MM.1S (cell line): ENCODE data around the gene MPRIP.

ENCODE experiments used
- DNase-seq: peaks from one replicate; pipeline ENCODE4 v3.0.0-alpha.2; 2015
- H2AFZ ChIP-seq: fragments of 300-600 bp; sonication (generic); 2 replicates; pipeline ENCODE4 v1.6.0; 2016; ENCODE audit warnings: antibody characterized with exemption, low read length
- H3F3A ChIP-seq: fragments of 300-600 bp; sonication (generic); 2 replicates; pipeline ENCODE4 v1.6.1; 2016; ENCODE audit warnings: mild to moderate bottlenecking, antibody characterized with exemption, low read length, moderate library complexity, mixed read lengths; ENCODE audit not compliant: insufficient read depth
- H3K27ac ChIP-seq: fragments of 300-600 bp; sonication (generic); 2 replicates; pipeline ENCODE4 v1.5.1; 2016; ENCODE audit warnings: mild to moderate bottlenecking, low read length
- H3K27me3 ChIP-seq: fragments of 300-600 bp; sonication (generic); replicated peaks from 2 replicates; pipeline ENCODE4 v1.6.0; 2016; ENCODE audit warnings: low read length; ENCODE audit not compliant: insufficient read depth
- H3K36me3 ChIP-seq: fragments of 300-600 bp; sonication (generic); replicated peaks from 2 replicates; pipeline ENCODE4 v1.6.1; 2016; ENCODE audit warnings: mild to moderate bottlenecking, low read length, mixed read lengths; ENCODE audit not compliant: insufficient read depth
- H3K4me1 ChIP-seq: fragments of 300-600 bp; sonication (generic); 2 replicates; pipeline ENCODE4 v1.6.1; 2016; ENCODE audit warnings: low read length, mixed read lengths
- H3K4me2 ChIP-seq: fragments of 300-600 bp; sonication (generic); 2 replicates; pipeline ENCODE4 v1.6.0; 2016; ENCODE audit warnings: low read depth, low read length
- H3K4me3 ChIP-seq: fragments of 300-600 bp; sonication (generic); 2 replicates; pipeline ENCODE4 v1.5.1; 2016; ENCODE audit warnings: low read length, mixed read lengths
- H3K79me2 ChIP-seq: fragments of 300-600 bp; sonication (generic); 2 replicates; pipeline ENCODE4 v1.6.1; 2016; ENCODE audit warnings: mixed run types, low read length, mixed read lengths
- H3K9ac ChIP-seq: fragments of 300-600 bp; sonication (generic); 2 replicates; pipeline ENCODE4 v1.6.1; 2016; ENCODE audit warnings: low read length, mixed read lengths
- H3K9me2 ChIP-seq: fragments of 300-600 bp; sonication (generic); replicated peaks from 2 replicates; pipeline ENCODE4 v1.6.1; 2016; ENCODE audit warnings: mild to moderate bottlenecking, low read length, mixed read lengths; ENCODE audit not compliant: insufficient read depth
- H3K9me3 ChIP-seq: fragments of 300-600 bp; sonication (generic); replicated peaks from 2 replicates; pipeline ENCODE4 v1.6.1; 2016; ENCODE audit warnings: mild to moderate bottlenecking, low read length, mixed read lengths; ENCODE audit not compliant: insufficient read depth
- H4K20me1 ChIP-seq: fragments of 300-600 bp; sonication (generic); 2 replicates; pipeline ENCODE4 v1.6.1; 2016; ENCODE audit warnings: mild to moderate bottlenecking, low read length, moderate library complexity, mixed read lengths; ENCODE audit not compliant: insufficient read depth
- EZH2 ChIP-seq: fragments of 300-600 bp; sonication (generic); optimal IDR thresholded peaks from 2 replicates; pipeline ENCODE3; 2017; ENCODE audit warnings: low read depth, mild to moderate bottlenecking, antibody characterized with exemption, low read length, mixed read lengths
- EZH2phosphoT487 ChIP-seq: fragments of 300-600 bp; sonication (generic); IDR thresholded peaks from 2 replicates; pipeline ENCODE4 v1.6.1; 2018; ENCODE audit warnings: antibody characterized with exemption, low read length
- TF ChIP-seq, protein P1 (sequence below): fragments of 300-600 bp; sonication (generic); IDR thresholded peaks from 2 replicates; pipeline ENCODE4 v1.5.1; 2016; ENCODE audit warnings: antibody characterized with exemption, low read length, mixed read lengths

MPRIP gene

DNA sequence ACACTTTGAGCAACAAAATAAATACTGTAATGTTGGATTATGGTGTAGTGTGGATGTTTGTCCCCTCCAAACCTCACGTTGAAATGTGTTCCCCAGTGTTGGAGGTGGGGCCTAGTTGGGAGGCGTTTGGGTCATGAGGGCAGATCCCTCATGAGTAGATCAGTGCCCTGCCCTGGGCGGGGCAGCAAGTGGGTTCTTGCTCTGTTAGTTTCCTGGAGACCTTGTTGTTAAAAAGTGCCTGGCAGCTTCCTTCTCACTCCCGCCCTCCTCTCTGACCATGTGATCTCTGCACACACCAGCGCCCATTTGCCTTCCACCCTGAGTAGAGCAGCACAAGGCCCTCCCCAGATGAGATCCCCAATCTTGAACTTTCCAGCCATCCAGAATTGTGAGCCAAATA, 67.7 kb downstream of the MPRIP start:
- no peak for DNase-seq
- H2AFZ ChIP-seq: no peak overlapping the region
- no peaks in the 10 kb centered on the region for H3K27me3 ChIP-seq
- no peak overlapping the region for H3K4me3 ChIP-seq
- no peak overlapping the region for H3K27ac ChIP-seq
- 0 out of 2 replicates have a peak, but pooled peaks cover 3% of the 10 kb centered on the region for H4K20me1 ChIP-seq
- H3K79me2 ChIP-seq: peaks cover 95% of the 10 kb centered on the region
- no peaks in the 10 kb centered on the region for H3K36me3 ChIP-seq
- no peak overlapping the region for H3K9ac ChIP-seq
- TF ChIP-seq, protein P1, sequence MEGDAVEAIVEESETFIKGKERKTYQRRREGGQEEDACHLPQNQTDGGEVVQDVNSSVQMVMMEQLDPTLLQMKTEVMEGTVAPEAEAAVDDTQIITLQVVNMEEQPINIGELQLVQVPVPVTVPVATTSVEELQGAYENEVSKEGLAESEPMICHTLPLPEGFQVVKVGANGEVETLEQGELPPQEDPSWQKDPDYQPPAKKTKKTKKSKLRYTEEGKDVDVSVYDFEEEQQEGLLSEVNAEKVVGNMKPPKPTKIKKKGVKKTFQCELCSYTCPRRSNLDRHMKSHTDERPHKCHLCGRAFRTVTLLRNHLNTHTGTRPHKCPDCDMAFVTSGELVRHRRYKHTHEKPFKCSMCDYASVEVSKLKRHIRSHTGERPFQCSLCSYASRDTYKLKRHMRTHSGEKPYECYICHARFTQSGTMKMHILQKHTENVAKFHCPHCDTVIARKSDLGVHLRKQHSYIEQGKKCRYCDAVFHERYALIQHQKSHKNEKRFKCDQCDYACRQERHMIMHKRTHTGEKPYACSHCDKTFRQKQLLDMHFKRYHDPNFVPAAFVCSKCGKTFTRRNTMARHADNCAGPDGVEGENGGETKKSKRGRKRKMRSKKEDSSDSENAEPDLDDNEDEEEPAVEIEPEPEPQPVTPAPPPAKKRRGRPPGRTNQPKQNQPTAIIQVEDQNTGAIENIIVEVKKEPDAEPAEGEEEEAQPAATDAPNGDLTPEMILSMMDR: no peak
- TF ChIP-seq EZH2: no peak
- TF ChIP-seq EZH2phosphoT487: no peak
- H3F3A ChIP-seq: no peaks in the 10 kb centered on the region
- no peaks in the 10 kb centered on the region for H3K9me3 ChIP-seq
- no peaks in the 10 kb centered on the region for H3K4me1 ChIP-seq
- H3K4me2 ChIP-seq: no peak overlapping the region
- H3K9me2 ChIP-seq: no peaks in the 10 kb centered on the region

DNA sequence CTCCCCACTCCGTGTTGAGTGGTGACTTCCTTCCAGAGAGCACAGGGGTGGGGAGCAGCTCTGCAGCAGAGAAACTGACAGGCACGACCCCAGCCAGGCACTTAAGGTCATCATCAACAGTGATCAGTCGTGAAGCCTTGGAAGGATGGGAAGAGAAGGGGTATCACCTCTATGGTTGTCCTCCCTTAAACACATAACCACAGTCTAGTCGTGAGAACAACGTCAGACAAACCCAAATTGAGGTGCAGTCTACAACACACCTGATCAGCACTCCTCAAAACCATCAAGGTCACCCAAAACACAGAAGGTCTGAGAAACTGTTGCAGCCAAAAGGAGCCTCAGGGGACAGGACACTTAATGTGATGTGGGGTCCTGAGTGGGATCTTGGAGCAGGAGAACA, 68.3 kb downstream of the MPRIP start:
- no peak for DNase-seq
- no peaks in the 10 kb centered on the region for H3K4me1 ChIP-seq
- H3K36me3 ChIP-seq: no peaks in the 10 kb centered on the region
- H3K9ac ChIP-seq: no peak overlapping the region
- TF ChIP-seq, protein P1: no peak
- TF ChIP-seq EZH2 (no peak), EZH2phosphoT487 (no peak)
- 0 out of 2 replicates have a peak, but pooled peaks cover 3% of the 10 kb centered on the region for H4K20me1 ChIP-seq
- H2AFZ ChIP-seq: no peak overlapping the region
- no peaks in the 10 kb centered on the region for H3K9me3 ChIP-seq
- H3K9me2 ChIP-seq: no peaks in the 10 kb centered on the region
- no peak overlapping the region for H3K4me3 ChIP-seq
- peaks cover 95% of the 10 kb centered on the region for H3K79me2 ChIP-seq
- H3K27me3 ChIP-seq: no peaks in the 10 kb centered on the region
- H3K4me2 ChIP-seq: no peak overlapping the region
- H3K27ac ChIP-seq: no peak overlapping the region
- no peaks in the 10 kb centered on the region for H3F3A ChIP-seq

DNA sequence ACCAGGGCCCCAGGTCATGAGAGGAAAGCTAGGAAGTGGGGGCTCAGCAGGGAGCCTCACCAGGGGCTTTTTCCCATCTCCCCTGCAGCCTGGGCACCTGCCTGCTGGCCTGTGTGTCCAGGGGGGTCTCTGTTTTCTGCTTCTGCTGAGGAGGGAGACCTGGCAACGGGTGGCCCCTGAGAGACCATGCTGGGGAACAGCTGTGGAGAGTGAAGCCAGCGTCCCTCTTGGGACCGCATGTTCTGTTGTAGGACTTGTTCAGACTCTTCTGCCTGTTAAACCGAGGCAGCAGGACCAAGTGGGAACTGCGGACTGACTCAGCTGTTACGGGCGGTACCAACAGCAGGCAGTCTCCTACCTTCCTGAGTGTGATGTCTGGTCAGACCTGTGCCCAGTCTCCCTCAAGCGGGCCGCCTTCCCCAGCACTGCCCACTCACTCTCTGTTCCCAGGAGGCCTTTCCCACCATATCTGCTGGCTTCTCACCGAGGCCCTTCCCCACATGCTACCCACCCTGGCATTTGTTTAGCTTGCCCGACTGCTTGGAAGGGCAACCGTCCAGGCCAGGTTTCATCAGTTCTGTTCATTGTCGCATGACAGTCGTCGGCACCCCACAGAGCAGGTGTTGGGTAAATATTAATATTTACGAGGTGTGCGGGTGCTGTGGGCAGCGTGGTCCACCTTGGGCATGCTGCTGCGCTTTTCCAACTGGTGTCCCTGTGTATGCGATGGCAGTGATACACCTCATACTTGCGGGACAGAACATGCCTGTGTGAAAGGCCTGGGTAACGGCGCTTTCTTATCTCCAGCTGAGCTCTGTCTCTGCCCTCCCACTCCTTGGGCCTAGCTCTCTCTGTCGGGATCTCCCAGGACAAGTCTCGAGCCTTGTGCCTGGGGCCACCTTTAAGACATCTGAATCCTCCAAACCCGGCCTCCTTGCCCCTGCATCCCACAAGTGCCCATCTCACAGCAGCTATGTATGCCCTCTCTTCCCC, 69.4 kb downstream of the MPRIP start:
- H2AFZ ChIP-seq: no peak overlapping the region
- H3K27me3 ChIP-seq: no peaks in the 10 kb centered on the region
- peaks cover 95% of the 10 kb centered on the region for H3K79me2 ChIP-seq

More for the DNA sequence above, 69.4 kb downstream of the MPRIP start:
- no peak overlapping the region for H3K9ac ChIP-seq
- no peak overlapping the region for H3K4me3 ChIP-seq
- H4K20me1 ChIP-seq: 0 out of 2 replicates have a peak, but pooled peaks cover 3% of the 10 kb centered on the region
- no peak for TF ChIP-seq EZH2phosphoT487
- TF ChIP-seq, protein P1: no peak
- TF ChIP-seq EZH2: no peak
- DNase-seq: no peak
- no peaks in the 10 kb centered on the region for H3K36me3 ChIP-seq
- H3K9me2 ChIP-seq: no peaks in the 10 kb centered on the region
- H3F3A ChIP-seq: no peaks in the 10 kb centered on the region
- no peaks in the 10 kb centered on the region for H3K4me1 ChIP-seq
- H3K4me2 ChIP-seq: no peak overlapping the region
- H3K9me3 ChIP-seq: no peaks in the 10 kb centered on the region
- no peak overlapping the region for H3K27ac ChIP-seq
